ENCODE data around the gene CLCN2. TPM values are rescaled to one million over a fixed set of nuclear protein-coding genes. Genes with fewer than 3 reads are reported as not detected.

CLCN2 gene
- polyA plus RNA-seq, 1 donor: 4.8 TPM

GRCh38 chr3:184360070-184360928, 1.1 kb downstream of the CLCN2 start:
- no peak for DNase-seq

DNA sequence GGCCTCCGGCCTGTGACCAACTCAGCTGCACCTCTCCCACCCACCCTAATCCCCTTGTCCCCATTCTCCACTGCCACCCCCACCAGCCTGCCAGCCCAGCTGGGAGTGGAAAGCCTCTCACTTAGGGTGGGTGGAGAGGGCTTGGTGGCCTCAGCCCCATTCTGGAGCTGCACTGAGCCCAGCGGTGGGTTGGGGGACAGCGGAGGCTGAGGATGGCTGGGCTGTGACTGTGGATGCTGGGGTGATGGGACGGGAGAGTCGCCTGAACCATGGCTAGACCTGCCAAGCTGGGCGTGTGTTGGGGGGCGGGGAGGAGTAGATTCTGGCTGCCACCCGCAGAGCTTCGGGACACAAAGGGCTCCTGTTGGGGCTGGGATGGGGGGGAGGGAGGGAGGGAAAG, 1.8 kb downstream of the CLCN2 start:
- DNase-seq: no peak

DNA sequence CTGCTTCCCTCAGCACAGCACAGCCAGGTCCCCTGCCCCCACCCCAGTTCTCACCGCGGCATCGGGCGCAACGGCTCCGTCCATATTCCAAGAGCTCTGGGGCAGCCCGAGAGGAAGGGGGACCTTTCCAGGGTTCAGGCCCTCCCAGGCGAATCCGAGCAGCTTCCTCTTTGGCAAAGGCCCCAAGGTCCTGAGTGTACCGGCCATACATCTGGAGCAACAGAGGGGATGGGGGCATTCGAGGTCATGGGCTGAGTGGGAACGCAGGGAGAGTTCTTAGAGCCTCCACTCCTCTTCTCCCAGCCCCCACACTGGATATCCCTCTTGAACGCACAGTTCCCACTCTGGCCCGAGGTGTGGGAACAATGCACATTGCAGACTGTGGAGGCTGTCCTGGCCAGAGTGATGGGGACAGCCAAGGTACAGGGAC, 2.5 kb downstream of the CLCN2 start:
- DNase-seq: no peak

DNA sequence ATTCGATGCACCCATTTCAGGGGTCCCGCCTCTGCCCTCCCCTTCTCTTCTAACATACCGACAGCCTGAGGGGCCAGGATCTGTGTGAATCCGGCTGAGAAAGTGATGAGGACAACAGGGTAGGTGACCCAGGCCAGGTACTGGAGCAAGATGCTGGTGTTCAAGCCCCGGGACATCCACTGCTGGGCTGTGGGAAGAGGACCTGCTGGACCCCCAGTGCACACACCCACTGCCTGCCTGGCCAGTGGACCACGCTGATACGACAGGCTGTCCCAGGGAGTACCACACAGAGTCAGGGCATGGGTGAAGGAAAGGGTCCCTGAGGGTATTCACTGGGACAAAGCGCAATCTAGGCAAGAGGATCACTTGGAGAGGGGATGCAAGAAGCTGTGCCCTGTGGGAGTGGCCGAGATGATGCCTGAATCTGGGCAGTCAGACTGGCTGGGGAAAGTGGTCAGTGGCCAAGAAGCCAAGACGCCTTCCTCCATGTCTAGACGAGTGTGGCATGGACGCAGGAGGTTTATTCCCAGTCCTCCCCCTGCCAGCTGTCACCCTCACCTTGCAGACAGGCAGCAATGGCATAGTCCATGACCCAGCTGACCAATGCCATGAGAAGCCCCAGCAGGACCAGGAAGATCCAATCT, 3.2 kb downstream of the CLCN2 start:
- no peak for DNase-seq

DNA sequence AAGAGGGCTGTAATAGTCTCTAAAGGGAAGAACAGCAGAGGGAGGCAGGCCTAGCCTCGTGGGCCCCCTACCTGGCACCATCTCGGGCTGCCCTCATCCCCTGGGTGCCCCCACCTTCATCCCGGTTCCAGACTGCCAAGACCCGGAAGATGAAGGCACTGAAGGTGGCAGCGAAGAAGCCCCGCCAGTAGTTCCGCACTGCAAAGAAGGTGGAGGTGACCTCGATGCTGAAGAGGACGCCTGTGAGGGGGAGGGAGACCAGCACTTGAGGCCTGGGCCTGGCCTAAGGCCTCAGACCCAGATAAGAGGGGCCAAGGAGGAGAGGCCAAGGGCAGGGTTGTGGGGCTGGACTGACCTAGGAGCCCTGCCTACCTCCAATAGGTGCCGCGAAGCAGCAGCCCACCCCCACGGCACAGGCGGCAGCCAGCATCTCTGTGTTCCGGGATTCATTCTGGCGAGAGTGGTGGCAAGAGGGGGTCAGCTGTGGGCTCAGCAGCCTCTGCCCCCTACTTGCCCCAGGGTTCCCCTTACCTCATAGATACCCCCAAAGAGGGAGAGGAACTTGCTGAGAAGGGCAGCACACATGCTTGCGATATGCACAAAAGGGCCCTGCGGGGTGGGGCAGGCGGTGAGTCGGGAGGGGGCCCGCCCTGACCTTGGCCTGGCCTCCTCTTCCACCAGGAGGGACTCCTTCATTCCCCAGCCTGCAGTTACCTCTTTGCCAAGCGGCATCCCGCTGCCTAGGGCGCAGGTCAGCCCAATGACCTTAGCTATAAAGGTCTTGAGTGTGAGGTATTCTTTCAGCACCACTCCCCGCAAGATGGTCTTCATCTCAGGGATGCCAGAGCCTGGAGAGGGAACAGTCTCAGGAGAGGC, 3.9 kb downstream of the CLCN2 start:
- DNase-seq: no peak

GRCh38 chr3:184355261-184356040, 6.0 kb downstream of the CLCN2 start:
- DNase-seq: no peak

DNA sequence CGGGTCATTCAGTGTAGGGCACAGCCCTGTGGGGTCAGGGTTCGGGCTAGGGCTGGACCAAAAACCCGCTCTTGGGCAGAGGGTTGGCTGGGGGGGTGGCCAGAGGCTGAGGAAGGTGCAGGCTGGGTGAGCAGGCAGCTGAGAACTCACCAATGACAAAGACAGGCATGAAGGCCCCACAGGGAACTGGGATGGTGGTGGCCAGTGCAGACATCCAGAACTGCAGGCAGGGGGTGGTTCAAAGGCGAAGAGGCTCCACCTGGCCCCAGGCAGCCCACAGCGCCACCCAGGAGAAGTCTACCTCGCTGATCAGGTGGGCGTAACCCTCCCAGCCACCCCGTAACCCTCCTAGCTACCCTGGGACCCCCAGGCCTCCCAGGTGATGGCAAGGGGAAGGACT, 6.7 kb downstream of the CLCN2 start:
- DNase-seq: no peak

DNA sequence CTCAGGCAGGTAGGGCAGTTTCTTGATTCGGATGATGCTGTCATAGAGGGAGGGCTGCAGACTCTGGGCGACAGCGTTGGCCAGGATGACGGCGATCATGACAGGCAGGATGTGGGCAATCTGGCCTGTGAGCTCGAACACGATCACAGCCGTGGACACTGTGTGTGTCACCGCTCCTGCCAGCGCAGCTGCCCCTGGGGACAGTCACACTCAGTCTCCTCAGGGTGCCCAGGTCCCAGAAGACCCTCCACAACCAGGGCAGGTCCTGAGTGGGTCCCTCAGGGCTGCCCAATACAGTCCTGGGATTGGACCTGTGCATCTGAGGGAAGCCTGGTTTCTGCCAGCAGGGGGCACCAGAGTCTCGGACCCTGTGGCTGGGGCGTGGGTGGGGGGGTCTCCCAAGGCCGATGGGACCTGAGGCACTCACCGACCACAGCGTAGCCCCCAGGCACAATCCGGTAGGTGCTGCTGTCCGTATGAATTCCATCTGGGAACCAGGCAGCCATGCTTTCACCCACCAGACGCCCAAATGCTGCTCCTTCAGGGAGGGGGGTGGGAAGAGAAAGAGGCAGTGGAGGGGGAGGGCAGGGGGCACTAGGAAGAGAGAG, 7.2 kb downstream of the CLCN2 start:
- no peak for DNase-seq

GRCh38 chr3:184353546-184353941, 7.9 kb downstream of the CLCN2 start:
- no peak for DNase-seq

DNA sequence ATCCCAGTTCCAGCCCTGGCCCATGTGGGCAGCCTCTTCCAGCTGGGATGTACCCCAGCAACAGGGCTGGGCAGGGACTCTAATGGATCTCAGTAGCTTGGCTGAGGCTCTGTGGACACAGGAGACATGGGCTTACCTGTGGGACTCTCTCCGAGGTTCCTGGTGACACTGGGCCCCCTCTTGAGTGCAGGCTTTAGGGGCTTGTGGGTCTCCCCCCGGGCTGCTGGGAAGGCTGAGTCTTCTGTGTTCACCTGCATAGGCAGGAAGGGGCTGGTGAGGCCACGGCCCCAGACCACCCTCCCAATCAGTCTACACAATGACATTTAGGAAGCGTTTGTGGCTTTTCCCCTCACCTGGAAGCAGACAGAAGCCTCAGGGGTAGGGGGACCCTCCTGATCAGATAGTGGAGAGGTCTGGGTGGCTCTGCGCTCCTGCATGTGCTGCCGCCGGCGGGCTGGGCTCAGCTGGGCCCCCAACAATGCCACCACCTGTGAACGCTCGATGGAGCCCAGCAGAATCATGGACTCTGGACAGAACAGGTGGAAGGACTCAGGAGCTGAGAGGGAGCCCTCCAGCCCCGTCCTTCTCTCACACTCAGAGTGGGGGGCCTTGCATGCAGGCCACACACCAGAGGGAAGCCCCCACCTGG, 8.4 kb downstream of the CLCN2 start:
- no peak for DNase-seq

- no peak for DNase-seq
Observed at GRCh38 chr3:184352149-184352785, 9.1 kb downstream of the CLCN2 start.

- DNase-seq: no peak
Observed at GRCh38 chr3:184351511-184352148, 9.8 kb downstream of the CLCN2 start.

GRCh38 chr3:184350618-184351017, 10.8 kb downstream of the CLCN2 start:
- DNase-seq: no peak

DNA sequence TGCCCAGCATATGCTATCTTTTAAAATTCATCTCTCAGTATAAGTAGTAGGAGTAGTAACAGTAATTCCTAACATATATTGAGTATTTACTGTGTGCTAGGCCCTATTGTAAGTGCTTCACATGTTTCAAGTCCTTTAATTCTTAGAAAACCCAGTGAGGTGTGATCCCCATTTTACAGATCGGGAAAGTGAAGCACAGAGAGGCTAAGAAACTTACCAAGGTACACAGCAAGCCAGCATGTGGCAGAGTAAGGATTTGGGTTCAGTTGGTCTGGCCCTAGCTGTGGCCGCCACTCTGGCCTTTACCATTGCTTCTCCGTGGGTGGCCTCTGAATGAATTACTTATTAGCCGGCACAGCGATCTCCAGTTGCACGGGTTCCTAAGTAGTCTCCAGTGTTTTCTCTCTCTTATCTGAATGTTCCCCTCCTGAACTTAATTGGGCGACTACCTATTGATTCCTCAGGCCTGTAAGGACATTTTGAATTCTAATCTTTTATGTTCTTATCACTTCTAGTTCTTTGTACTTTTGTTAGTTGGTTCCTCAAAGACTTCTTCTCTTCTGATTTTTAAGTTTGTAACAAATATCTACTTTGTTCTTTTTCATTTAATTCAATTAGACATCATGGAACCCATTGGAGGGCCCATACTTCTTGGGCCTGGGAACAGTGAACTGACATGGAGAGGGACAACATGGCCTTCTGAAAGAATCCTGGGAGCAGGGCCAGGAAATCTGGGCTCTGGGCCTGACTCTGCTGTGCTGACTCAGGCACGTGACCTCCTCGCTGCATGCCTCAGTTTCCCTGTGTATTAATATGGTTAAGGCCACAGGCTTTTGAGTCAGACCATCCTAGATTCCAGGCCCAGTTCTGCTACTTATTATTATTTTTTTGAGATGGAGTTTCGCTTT, 11.6 kb downstream of the CLCN2 start:
- no peak for DNase-seq

- DNase-seq: no peak
Observed at GRCh38 chr3:184348057-184348382, 13.4 kb downstream of the CLCN2 start.

DNA sequence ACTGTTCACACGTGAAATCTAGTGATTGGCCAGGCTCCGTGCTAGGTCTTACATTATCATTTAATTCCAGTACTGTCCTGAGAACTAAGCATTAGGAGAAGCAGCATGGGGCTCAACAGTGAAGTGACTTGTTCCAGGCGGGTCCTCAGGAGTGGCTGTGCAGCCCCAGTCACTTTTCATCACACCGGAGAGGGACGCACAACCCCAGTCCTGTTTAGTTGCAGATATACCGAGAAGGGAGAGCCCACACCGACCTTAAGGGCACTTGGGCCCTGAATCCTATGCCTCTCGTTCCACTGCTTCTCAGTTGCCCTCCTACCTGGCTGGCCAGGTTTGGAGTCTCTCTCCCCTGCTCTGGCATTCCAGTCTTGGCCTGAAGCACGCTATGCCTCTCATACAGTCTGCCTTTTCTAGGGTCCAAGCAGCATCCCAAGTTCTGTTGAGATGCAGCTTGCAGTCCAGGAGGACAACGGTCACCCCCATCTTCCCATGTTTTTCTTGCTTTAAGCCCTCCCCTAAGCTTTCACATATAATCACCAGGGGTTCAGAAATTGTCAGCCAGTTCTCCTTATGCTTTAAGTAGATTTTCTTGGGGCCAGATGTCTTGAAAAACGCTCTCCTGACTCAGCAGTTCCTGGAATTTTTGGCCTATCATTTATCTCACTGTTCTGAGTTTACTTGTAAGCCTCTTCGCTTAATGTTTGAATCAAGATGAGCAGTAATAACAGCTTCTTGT, 13.9 kb downstream of the CLCN2 start:
- no peak for DNase-seq

DNA sequence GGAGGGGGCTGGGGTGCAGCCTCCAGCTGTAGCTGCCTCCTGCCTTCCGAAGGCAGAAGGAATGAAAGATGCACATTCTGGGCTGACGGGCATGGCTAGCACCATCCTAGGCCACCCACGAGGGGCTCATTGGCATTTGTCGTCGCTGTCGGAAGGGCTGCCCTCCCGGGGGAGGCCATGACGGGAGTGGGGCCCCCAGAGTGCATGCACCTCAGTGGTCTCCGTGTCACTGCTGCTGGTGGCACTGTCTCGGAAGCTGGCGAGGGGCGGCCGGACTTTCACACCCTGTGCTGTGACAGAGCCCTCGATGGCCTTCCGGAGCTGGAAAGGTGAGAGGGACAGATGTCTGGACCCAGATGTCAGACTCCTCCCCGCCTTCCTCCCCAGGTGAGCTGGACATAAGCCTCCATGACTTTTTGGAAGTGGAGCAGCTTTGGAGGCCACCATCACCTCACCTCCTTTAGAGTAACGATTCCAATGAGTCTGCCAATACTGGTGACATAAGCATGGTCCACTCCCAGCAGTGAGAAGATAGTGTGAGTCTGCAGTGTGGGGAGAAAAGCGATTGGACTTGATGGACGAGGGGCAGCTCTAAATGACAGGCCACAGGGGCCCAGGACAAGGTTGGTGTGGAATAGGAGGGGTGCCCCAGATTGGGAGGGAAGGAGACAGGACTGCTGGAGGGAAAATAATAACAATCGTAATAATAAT, 14.8 kb downstream of the CLCN2 start:
- no peak for DNase-seq
